ENCODE measurements around the gene XPC. TPM values are rescaled to one million over a fixed set of nuclear protein-coding genes. Genes with fewer than 3 reads are reported as not detected.

XPC gene
- total RNA-seq, 1 donor: 61.6 TPM

DNA sequence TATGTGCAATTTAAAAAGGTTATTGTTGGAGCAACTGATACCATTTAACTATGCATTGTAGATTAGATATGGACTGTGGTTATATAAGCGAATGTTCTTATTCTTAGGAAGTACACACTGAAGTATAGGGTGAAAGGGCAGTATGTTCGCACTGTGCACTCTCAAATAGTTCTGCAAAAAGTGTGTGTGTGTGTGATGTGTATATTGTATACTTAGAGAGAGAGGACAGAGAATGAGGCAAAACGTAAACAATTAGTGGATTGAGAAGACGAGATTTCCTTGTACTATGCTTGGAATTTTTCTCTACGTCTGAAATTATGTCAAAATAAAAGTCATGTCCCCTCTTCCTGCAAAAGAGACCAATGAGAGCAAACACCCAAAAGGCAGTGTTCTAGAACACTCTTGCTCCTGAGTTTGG, 30.6 kb upstream of the XPC start:
- H3K4me3 ChIP-seq (ENCODE audit: low read depth, low read length): no peak overlapping the region
- TF ChIP-seq, protein P1, sequence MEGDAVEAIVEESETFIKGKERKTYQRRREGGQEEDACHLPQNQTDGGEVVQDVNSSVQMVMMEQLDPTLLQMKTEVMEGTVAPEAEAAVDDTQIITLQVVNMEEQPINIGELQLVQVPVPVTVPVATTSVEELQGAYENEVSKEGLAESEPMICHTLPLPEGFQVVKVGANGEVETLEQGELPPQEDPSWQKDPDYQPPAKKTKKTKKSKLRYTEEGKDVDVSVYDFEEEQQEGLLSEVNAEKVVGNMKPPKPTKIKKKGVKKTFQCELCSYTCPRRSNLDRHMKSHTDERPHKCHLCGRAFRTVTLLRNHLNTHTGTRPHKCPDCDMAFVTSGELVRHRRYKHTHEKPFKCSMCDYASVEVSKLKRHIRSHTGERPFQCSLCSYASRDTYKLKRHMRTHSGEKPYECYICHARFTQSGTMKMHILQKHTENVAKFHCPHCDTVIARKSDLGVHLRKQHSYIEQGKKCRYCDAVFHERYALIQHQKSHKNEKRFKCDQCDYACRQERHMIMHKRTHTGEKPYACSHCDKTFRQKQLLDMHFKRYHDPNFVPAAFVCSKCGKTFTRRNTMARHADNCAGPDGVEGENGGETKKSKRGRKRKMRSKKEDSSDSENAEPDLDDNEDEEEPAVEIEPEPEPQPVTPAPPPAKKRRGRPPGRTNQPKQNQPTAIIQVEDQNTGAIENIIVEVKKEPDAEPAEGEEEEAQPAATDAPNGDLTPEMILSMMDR (IDR thresholded peaks at IDR 0.05; ENCODE audit: insufficient read depth, low read length): no peak
- peak; percentile 36 for DNase-seq (ENCODE audit: low read depth)

DNA sequence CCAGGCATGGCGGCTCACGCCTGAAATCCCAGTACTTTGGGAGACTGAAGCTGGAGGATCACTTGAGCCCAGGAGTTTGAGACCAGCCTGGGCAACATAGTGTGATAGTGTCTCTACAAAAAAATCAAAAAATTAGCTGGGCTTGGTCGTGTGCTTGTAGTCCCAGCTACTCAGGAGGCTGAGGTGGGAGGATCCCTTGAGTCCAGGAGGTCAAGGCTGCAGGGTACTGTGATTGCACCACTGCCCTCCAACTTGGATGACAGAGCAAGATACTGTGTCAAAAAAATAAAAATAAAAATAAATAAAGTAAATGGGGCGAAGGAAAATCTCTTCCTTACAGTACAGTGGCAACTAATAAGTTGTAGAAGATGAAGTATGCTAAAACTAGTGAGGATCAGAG, 29.8 kb upstream of the XPC start:
- no peak overlapping the region for H3K4me3 ChIP-seq (ENCODE audit: low read depth, low read length)
- DNase-seq (ENCODE audit: low read depth): no peak
- TF ChIP-seq, protein P1 (IDR thresholded peaks at IDR 0.05; ENCODE audit: insufficient read depth, low read length): no peak

DNA sequence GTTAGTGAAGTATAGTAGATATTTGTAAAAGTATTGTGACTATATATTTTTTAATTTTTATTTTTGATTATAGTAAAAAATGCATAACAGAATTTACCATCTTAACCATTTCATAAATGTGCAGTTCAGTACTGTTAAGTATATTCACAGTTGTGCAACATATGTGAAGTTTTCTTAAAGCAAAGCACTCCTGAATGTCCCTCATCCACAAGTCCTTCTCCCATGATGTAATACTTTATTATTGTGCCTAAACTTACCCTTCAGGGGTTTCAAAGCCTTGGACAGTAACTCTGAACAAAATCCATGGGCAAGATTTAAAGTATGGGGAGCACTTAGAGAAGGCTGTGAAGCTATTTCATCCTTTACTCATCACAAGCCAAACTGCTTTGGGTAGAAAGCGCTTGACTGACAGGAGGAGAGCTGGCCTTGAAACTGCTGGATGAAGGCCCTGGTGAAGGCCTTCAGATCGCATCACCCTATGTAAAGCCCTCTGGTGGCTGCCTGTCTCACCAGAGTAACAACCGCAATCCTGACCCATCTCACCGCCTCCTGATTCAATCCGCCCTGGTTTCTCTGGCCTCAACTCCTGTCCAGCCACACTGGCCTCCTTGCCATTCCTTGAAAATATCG, 28.3 kb upstream of the XPC start:
- TF ChIP-seq, protein P1 (IDR thresholded peaks at IDR 0.05; ENCODE audit: insufficient read depth, low read length): no peak
- H3K4me3 ChIP-seq (ENCODE audit: low read depth, low read length): no peak overlapping the region
- DNase-seq (ENCODE audit: low read depth): no peak

DNA sequence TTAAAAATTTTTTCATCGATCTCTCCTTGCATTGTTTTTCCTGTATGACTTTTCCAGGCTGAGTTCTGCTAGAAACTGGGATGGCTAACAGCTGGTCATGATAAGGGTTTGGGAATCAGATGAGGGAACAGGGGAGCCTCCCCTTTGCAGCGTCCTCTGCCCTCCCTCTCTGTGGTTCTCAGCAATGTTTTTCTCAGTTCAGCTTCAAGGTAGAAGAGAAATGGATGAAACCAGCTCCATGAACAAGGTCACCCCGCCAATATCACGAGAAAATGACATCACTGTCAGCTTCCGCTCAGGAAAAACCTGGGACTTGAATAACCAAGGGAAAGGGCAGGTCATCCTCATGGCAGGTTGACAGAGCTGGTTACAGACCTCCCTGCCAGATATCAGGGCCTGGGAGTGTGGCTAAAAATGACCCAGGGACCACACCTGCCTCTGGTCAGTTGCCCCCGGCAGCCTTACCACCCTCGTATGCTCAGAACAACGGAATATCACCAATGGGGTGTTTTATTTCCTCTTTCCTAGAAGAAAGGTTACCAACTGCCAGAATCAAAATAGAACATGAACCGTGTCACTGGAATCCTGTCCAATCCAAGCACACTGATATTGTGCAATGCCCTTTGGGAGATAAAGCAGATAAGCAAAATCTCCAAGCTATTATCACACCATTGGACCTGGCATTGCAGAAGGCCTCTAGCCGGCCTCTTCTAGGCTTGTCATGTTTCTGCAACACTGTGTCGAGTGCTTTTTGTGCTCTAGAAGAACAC, 26.3 kb upstream of the XPC start:
- TF ChIP-seq, protein P1 (IDR thresholded peaks at IDR 0.05; ENCODE audit: insufficient read depth, low read length): no peak
- no peak overlapping the region for H3K4me3 ChIP-seq (ENCODE audit: low read depth, low read length)
- peak; percentile 96 for DNase-seq (ENCODE audit: low read depth)

DNA sequence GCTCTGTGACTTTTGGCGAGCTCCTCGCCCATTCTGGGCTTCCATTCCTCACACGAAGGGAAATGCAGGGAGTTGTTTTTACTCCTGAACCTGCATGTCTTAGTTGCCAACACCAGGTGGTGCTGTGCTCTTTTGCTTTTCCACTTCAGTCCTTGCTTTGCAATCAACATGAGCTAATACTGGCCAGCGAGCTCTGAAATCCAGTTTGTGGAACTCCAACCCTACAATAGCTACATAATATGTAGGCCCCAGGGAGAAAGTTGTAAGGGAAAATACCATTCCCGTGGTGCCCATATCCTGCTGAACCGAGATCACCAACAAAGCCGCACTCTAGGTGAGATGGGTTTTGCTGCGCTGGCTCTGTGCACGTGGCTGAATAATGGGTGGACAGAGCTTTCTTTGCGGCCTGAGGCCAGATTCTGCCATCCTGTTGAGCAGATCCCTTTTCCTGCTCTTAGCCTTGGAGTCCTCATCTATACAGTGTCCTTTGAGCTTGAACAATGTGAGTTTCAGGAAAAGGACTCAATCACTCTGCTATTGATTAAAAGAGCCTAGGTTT, 25.2 kb upstream of the XPC start:
- no peak overlapping the region for H3K4me3 ChIP-seq (ENCODE audit: low read depth, low read length)
- DNase-seq (ENCODE audit: low read depth): peak; percentile 94
- TF ChIP-seq, protein P1 (IDR thresholded peaks at IDR 0.05; ENCODE audit: insufficient read depth, low read length): peak; percentile 86

DNA sequence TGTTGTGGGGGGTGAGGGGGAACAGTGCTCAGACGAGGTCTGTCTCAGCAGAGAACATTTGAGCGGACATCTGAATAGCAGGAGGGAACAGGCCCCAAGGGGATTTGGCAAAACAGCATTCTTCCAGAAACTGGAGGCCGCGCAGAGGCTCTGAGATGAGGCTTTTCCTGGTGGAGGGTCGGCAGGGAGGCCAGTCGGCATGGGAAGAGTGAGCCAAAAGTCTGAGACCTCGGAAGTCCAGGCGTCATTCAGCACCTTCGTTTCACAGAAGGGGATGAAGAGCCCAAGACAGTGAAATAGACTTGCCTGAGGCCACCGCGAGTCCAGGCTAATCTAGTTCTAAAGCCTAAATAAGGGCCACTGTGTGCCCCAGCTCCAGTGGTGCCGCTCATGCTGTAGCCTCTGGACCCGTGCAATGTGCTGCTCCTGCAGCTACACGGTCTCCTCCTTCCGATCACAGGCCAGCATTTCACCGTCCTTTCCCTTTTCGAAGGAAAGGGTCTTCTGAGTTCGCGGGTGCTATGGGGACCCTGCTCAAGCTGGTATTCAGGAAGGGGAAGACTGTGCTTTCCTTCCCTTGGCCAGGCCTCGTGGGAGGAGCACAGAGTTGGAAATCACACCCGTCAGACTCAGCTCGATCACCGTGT, 24.6 kb upstream of the XPC start:
- no peak for DNase-seq (ENCODE audit: low read depth)
- no peak overlapping the region for H3K4me3 ChIP-seq (ENCODE audit: low read depth, low read length)
- TF ChIP-seq, protein P1 (IDR thresholded peaks at IDR 0.05; ENCODE audit: insufficient read depth, low read length): no peak

Measured in fibroblast of the aortic adventitia (primary cell).